NCI-H2227 treated with DMSO at 0.1 percent for 48 hours (cell line): Measurements from ENCODE around the gene C19orf85.
"Not testable (repeated sequence)": the region's sequence is repeated elsewhere in the genome, so short reads cannot be mapped to it uniquely, and the experiment has no call there.

Experiments
- DNase-seq: peaks from one replicate; lab custom pipeline; 2025; lab: John Stamatoyannopoulos, UW

The C19orf85 gene

DNA sequence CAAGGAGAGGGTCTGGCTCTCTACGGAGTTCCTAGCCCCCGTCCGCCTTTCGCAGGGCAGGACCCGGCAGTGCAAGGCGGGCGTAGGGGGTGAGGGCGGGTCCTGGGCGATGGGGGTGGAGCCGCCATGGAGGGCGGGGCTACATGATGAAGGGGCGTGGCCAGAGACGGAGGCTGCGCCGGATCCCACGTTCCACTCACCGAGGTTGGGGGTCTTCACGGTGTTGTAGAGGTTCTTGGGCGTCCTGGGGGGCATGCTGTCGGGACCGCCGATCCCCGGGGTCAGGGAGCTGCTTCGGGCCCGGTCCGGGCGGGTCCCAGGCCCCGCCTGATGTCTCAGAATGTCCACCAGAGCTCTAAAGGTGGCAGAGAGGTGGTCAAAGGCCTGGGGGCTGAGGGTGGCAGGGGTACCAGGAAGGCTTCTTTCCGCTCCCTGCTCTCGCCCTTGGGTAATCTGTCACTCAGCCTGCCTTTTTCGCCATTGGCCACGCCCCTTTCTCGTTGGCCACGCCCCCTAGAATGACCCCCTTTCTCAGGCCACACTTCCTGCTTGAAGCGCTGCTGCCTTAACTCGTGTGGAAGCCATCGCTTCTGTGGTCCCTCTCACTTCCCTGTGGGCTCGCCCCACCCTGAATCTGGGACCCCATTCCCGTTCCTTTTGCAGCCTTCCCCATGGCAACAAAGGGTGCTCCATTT is 24.0 kb downstream of the C19orf85 start:
- DNase-seq: no peak

DNA sequence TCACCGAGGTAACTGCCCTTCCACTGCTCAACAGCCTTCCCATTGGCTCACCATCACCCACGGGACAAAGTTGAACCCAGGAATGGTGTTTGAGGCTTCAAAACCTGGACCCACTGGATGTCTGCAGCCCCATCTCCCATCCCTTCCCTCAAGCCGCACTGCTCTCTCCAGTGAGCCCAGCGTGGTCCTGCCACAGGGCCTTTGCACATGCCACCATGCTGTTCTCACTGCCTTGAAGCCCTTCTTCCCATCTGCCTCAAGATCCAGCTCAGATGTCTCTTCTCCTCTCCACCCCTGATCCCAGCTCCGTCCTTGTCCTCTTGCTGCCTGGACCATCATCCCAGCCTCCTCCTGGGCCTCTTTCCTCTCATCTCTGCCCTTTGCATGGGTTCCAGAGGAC is 25.5 kb downstream of the C19orf85 start:
- no peak for DNase-seq

GRCh38 chr19:55437410-55437809 is 27.1 kb downstream of the C19orf85 start:
- no peak for DNase-seq

- DNase-seq: no peak
Measured at GRCh38 chr19:55436847-55437246, 27.7 kb downstream of the C19orf85 start.

DNA sequence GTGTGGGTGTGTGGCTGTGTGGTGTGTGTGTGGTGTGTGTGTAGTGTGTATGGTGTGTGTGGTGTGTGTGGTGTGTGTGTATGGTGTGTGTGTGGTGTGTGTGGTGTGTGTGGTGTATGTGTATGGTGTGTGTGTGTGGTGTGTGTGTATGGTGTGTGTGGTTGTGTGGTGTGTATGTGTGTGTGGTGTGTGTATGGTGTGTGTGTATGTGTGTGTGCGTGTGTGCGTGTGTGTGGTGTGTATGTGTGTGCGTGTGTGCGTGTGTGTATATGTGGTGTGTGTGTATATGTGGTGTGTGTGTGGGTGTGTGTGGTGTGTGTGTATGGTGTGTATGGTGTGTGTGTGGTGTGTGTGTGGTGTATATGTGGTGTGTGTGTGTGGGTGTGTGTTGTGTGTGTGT is 29.5 kb downstream of the C19orf85 start:
- no peak for DNase-seq

- DNase-seq: no peak
Measured at GRCh38 chr19:55434356-55434919, 30.1 kb downstream of the C19orf85 start.

GRCh38 chr19:55433292-55433691 is 31.3 kb downstream of the C19orf85 start:
- DNase-seq: no peak

- DNase-seq: no peak
Measured at GRCh38 chr19:55432241-55432959, 32.2 kb downstream of the C19orf85 start.

DNA sequence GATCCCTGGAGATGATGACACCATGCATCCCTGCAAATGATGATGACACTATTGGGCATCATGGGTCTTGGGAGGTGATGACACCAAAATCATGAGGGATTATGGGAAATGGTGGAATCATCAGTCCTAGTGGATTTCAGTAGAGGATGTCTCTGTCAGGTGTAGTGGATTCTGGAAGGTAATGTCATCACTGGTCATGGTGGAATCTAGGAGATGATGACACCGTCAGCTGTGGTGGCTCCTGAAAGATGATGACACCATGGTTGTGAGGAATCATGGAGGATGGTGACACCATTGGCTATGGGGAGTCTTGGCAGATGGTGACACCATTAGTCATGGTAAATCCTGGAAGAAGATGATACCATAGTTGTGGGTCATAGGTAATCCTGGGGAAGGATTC is 33.4 kb downstream of the C19orf85 start:
- DNase-seq: no peak

- DNase-seq: no peak
Measured at GRCh38 chr19:55426042-55426441, 38.5 kb downstream of the C19orf85 start.

DNA sequence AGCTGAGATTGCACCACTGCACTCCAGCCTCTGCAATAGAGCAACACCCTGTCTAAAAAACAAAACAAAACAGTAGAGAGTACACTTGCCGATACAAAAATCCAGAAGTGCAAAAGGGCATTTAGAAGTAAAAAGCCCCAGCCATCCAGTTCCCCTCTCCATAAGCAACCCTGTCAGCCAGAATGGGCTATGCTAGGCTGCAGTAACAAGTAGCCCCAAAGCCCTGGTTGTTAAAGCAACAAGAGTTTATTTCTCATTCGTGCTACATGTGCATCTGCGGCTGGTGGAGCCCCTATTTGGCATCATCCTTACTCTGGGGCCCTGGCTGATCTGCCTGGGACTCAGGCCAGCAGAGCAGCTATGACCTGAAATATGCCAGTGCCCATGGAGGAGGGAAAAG is 40.0 kb downstream of the C19orf85 start:
- DNase-seq: no peak

DNA sequence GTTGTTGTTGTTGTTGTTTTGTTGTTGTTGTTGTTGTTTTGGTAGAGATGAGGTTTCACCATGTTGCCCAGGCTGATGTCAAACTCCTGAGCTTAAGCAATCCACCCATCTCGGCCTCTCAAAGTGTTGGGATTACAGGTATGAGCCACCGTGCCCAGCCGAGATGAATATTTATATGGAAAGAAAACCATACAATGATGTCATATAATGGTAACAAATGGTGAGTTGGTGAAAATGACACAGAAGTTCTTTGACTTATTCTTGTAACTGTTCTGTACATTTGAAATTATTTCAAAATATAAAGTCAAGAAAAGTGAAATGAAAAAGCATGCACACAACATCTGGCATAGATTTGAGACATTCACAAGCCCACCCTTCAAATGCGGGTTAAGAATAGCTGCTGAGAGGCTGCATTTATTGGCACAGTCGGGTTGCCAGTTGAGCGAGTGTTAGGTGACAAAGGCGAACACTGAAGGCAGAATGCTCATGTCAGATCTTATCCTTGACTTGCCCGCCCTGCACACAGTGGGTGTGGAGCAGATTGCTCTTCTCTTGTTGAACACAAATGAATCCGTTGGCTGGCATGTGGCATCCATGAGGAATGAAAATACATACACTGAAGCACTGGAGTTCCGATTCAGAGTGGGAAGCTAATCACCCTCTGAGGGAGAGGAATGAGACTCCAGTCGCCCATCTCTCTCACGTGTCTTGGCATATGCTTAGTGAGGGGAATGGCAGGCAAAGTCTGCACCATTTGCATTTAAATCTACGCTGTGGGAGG is 41.1 kb downstream of the C19orf85 start:
- peak; percentile 77 for DNase-seq

- not testable (repeated sequence) for DNase-seq
Measured at GRCh38 chr19:55421281-55421680, 43.3 kb downstream of the C19orf85 start.

DNA sequence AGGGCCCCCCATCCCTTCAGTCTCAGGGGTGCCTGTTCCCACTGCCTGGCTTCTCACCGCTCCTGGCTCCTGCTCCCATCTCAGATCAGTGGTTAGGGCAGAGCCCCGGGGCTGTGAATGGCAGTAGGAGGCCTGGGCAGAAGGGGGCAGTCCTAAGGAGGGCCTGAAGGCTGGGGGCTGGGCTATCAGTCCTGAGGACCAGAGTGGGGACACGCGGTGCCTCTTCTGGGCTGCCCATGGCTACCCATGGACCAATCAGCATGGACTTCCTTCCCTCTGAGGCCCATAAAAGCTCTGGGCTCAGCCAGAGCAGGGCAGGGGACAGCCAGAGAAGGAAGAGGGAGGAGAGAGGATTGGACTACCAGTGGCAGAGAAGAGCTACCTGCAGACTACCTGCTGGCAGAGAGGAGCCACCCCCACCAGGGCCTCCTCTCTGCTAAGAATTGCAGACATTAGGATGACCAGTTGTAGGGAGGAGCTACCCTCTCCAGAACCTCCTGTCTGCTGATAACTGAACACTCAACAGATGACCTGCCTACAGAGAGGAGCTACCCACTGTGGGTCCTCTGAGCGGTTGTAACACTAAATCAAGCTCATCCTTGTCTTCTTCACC is 44.8 kb downstream of the C19orf85 start:
- DNase-seq: no peak

DNA sequence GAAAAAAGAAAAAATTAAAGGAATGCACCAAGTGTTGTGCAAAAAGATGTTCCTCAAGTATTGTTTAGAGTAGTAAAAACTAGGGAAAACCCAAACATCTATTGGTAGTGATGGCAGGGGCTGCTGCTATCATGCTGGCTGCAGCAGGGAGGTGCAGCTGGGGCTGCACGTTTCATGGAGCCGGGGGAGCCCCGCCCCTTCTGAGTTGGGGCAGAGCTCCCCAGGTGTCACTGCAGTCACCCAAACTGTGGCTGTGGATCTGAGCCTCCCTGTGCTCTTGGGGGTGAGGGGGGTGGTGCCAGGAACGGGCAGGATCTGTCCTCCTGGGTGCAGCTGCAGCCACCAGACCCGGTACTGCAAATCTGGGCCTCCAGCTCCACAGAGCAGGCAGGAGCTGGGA is 45.4 kb downstream of the C19orf85 start:
- DNase-seq: no peak

DNA sequence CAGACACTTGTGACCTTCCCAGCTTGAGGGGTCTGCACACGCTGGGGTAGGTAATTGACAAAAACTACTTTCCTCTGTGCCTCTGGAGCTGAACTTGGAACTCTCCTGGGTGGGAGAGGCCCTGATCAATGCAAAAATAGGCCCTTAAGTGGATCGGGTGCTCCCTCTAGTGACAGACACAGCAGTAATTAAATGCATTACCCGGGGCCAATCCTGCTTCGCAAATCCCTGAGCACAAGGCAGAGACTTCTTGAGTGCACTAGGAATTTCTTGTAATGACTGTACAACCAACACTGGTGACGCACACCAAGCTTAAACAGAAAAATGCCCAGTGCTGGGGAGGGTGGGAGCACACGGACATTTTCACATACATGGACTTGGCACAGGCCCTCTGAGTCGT is 46.4 kb downstream of the C19orf85 start:
- DNase-seq: peak; percentile 77
